Endometrial microvascular endothelial cells (primary cell): ENCODE measurements around the gene L2HGDH. TPM values are rescaled to one million over a fixed set of nuclear protein-coding genes. Genes with fewer than 3 reads are reported as not detected.

ENCODE experiments used
- in situ Hi-C: cut with HindIII; loops from 2 replicates; pipeline ENCODE4 v1.10.0; 2017; ENCODE audit warnings: low sequenced_read_pairs, low pct_unique_long_range_greater_than_20kb; ENCODE audit errors: inconsistent ontology term
- total RNA-seq: library from RNA; depleted of rRNA; stranded (reverse); fragments of >200 nt; gene quantifications from one replicate; pipeline ENCODE4 v1.2.3, GENCODE V29; 2015; ENCODE audit errors: inconsistent ontology term

Gene L2HGDH
- total RNA-seq, 1 donor from 2014 or later = 5.6 TPM

GRCh38 chr14:50311337-50311971 is 575 bp downstream of the L2HGDH start:
- in situ Hi-C loops = no loop called here

GRCh38 chr14:50310445-50310844 is 1.6 kb downstream of the L2HGDH start:
- in situ Hi-C loops = no loop called here

GRCh38 chr14:50308363-50308915 is 3.6 kb downstream of the L2HGDH start:
- in situ Hi-C loops = no loop called here

GRCh38 chr14:50303744-50304471 is 8.1 kb downstream of the L2HGDH start:
- in situ Hi-C loops = no loop called here

- in situ Hi-C loops = no loop called here
These were observed 10.1 kb downstream of the L2HGDH start for GRCh38 chr14:50301914-50302313.

GRCh38 chr14:50299585-50299984 is 12.4 kb downstream of the L2HGDH start:
- in situ Hi-C loops = no loop called here

GRCh38 chr14:50290306-50290705 is 21.7 kb downstream of the L2HGDH start:
- in situ Hi-C loops = no loop called here

- in situ Hi-C loops = no loop called here
These were observed 23.9 kb downstream of the L2HGDH start for GRCh38 chr14:50288146-50288545.

GRCh38 chr14:50285861-50286260 is 26.2 kb downstream of the L2HGDH start:
- in situ Hi-C loops = no loop called here

GRCh38 chr14:50272498-50272897 is 39.5 kb downstream of the L2HGDH start:
- in situ Hi-C loops = no loop called here

- in situ Hi-C loops = no loop called here
These were observed 41.1 kb downstream of the L2HGDH start for GRCh38 chr14:50270932-50271331.

- in situ Hi-C loops = no loop called here
These were observed 47.0 kb downstream of the L2HGDH start for GRCh38 chr14:50265029-50265428.

GRCh38 chr14:50263321-50263720 is 48.7 kb downstream of the L2HGDH start:
- in situ Hi-C loops = no loop called here

GRCh38 chr14:50262865-50263264 is 49.2 kb downstream of the L2HGDH start:
- in situ Hi-C loops = no loop called here

GRCh38 chr14:50260511-50260910 is 51.5 kb downstream of the L2HGDH start:
- in situ Hi-C loops = no loop called here

GRCh38 chr14:50260072-50260471 is 52.0 kb downstream of the L2HGDH start:
- in situ Hi-C loops = no loop called here

- in situ Hi-C loops = no loop called here
These were observed 54.3 kb downstream of the L2HGDH start for GRCh38 chr14:50257732-50258131.

- in situ Hi-C loops = no loop called here
These were observed 57.8 kb downstream of the L2HGDH start for GRCh38 chr14:50254248-50254647.

- in situ Hi-C loops = no loop called here
These were observed 62.8 kb downstream of the L2HGDH start for GRCh38 chr14:50249136-50249775.

- in situ Hi-C loops = no loop called here
These were observed 64.8 kb downstream of the L2HGDH start for GRCh38 chr14:50247245-50247644.
